ENCODE results near the gene PCCB.
"Not testable (repeated sequence)": the region's sequence is repeated elsewhere in the genome, so short reads cannot be mapped to it uniquely, and the experiment has no call there.

PCCB gene

DNA sequence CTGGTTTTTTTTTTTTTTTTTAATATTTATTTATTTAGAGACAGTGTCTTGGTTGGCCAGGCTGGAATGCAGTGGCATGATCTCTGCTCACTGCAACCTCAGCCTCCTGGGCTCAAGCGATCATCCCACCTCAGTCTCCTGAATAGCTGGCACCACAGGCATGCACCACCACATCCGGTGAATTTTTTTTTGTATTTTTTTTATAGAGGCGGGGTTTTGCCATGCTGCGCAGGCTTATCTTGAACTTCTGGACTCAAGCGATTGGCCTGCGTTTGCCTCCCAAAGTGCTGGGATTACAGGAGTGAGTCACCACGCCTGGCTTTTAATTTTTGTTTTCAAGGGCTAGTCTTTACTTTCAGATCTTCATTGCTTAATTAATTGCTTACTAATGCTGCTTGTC, 13.1 kb downstream of the PCCB start:
- DNase-seq, result no peak

DNA sequence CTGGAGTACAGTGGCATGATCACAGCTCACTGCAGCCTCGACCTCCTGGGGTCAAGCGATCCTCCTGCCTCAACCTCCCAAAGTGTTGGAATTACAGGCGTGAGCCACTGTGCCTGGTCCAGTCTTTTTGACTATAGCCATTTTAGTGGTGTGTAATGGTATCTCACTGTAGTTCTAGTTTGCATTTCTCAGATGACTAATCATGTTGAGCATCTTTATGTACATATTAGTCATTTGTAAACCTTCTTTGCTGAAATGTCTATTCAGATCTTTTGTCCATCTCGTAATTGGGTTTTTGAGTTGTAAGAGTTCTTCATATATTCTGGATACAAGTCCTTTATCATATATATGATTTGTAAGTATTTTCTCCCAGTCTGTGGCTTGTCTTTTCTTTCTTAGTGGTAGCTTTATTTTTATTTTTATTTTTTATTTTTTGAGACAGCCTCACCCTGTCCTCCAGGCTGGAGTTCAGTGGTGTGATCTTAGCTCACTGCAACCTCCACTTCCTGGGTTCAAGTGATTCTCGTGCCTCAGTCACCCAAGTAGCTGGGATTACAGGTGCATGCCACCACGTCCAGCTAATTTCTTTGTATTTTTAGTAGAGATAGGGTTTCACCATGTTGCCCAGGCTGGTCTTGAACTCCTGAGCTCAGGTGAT, 16.5 kb downstream of the PCCB start:
- not testable (repeated sequence) for DNase-seq

- no peak for DNase-seq
These were observed 17.1 kb downstream of the PCCB start for GRCh38 chr3:136267235-136267634.

GRCh38 chr3:136270179-136270578, 20.0 kb downstream of the PCCB start:
- DNase-seq, result no peak

DNA sequence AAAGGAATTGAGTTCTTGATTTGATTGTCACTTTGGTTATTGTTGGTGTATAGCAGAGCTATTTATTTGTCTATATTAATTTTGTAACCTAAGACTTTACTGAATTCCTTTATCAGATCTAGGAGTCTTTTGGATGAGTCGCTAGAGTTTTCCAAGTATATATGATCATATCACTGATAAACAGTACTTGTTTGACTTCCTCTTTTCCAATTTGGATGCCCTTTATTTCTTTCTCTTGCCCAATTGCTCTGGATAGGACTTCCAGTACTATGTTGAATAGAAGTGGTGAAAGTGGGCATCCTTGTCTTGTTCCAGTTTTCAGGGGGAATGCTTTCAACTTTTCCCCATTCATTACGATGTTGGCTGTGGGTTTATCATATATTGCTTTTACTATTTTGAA, 21.5 kb downstream of the PCCB start:
- DNase-seq, result not testable (repeated sequence)

DNA sequence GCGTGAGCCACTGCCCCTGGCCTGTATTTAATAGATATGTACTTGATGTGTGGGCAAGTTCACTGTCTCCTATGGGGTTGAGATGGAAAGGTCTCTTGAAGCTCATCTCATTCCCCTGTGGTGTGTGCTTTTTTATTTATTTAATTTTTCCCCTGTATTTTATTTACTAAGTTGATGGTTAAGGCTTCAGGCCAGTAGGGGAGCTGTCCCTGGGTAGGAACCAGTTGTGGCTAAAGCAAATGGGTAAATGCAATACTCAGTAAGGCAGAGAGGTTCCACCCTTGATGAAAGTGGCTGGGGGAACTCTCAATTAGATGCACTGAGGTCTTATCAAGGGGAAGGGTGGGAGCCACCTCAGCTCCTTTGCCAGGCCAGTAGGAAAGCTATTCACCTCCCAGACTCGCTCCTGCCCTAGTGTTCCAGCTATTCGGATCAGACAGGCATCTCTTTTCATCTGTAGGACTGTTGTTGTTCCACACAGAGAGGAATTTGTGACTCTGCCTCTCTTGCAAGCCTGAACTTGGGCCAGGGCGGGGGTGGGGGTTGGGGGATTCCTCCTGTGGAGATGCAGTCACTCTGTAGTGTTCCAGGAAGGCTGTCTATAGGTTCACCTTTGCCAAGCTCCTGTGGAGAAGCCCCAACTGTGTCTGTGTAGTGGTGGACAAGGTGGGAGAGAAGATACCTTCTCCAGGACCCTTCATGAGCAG, 26.1 kb downstream of the PCCB start:
- DNase-seq, result no peak

DNA sequence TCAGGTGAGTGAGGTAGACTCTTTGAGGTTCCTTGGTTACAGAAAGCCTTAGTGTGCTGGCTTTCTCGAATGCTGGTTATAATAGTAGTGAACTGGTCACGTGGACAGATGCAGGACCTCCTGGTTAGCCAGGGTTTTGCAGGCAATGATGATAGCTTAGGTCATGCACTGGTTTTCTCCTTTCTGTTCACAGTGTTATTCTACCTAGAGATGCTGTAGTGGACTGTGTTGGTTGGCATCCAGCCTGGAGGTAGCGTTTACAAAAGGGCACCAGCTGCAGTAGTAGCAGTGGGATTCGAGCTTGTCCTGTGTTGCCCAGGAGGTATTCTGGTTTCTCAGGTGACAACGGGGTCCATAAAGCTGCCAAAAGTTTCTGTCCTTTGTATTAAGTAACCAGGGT, 27.0 kb downstream of the PCCB start:
- no peak for DNase-seq

DNA sequence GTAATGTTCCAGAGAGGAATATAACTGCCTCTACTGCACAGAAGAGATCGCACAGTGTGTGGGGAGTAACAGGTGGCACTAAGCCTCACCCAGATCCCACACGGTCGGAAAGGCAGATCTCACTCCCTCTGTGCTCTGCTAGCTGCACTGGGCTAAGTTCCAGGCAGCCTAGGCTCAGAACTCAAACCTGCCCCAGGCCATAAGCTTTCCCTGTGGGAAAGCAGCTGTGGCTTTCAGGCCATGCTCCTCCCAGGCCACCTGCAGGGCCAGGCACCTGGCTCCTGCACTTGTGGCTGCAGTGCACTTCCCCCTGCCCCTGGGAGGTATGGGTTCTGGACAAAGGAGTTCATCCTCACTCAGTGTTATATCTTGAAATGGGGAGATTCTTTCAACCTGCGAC, 27.5 kb downstream of the PCCB start:
- DNase-seq, result no peak

DNA sequence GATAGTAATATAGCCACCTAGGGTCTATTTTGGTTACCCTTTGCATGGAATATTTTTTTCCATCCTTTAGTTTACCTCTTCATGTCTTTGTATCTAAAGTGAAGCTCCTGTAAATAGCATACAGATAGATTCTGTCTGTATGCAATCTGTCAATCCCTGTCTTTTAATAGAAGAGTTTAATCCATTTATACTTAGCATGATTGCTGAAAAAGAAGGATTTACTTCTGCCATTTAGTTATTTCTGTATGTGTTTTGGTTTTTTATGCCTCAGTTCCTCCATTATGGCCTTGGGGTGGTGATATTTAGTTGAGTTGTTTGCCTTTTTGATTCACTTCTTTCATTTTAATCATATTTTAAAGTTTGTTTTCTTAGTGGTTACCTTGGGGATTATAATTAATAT, 29.0 kb downstream of the PCCB start:
- no peak for DNase-seq

- no peak for DNase-seq
These were observed 30.8 kb downstream of the PCCB start for GRCh38 chr3:136280961-136281360.

DNA sequence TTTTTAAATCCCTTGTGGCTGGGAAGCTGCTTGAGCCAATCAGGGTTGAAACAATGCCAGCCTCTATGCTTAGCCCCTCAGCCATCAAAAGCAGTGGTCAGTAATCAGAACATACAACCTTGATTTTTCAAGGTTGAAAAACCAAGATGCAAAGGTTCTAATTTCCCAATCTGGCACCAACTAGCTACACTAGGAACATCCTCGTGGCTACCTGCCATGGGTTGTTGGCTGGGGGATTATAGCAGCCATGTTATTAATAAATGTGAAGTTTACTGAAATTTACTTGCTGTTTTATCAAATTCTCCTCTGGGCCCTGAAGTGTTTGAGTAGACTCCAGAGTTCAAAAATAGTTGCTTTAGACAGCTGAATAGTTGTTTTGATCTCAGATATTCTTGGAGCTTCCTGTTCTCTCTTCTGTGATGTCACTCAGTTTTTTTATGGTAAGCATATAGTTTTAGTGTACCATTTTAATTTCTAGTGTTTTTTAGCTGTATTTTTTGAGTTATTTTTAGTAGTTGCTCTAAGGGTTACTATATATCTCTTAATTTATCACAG, 31.9 kb downstream of the PCCB start:
- no peak for DNase-seq

- no peak for DNase-seq
These were observed 33.5 kb downstream of the PCCB start for GRCh38 chr3:136283627-136284026.

DNA sequence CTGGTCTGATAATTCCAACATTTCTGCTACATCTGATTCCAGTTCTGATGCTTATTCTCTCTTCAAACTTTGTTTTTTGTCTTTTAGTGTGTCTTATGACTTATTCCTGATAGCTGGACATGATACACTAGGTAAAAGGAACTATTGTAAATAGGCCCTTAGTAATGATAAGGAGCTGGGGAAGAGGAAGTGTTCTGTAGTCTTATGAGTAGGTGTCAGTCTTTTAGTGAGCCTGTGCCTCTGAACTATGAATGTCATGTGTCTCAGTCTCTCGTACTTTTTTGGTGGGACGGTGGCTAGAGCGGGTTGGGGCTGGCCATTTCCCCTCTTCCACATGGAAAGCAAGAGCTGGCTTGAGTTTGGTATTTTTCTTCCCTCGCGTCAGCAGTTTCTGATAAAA, 41.2 kb downstream of the PCCB start:
- no peak for DNase-seq

GRCh38 chr3:136292500-136292899, 42.4 kb downstream of the PCCB start:
- DNase-seq, result no peak

GRCh38 chr3:136293279-136293678, 43.1 kb downstream of the PCCB start:
- DNase-seq, result no peak

DNA sequence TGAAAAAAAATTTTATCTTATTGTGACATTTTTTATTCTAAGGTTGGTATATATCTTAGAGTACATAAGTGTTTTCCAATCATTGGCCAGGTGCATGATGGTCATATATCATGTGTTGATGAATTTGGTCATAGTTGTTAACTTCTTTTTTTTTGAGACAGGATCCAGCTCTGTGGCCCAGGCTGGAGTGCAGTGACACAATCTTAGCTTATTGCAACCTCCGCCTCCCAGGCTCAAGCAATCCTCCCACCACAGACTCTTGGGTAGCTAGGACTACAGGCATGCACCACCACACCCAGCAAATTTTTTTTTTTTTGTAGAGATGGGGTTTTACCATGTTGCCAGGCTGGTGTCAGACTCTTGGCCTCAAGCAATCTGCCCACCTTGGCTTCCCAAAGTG, 44.0 kb downstream of the PCCB start:
- DNase-seq, result no peak

GRCh38 chr3:136296960-136297359, 46.8 kb downstream of the PCCB start:
- no peak for DNase-seq

- DNase-seq, result no peak
These were observed 47.7 kb downstream of the PCCB start for GRCh38 chr3:136297826-136298225.

DNA sequence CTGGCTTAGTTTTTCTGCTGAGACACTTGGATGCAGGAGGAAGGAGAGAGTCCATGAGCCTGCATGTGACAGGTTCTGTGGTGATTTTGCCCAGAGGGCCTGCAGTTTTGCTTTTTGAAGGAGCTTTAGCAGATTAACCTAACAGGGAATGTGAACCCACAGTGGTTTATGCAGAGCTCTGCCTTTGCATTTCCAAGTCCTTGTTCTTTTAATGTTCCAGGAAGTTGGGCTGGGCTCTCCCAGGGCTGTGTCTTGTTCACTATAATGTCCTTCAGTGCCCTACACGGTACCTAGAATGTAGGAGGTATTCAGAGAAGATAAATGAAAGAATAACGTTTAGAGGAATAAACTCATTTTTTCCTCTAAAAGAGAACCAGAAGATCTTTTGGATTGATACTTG, 50.3 kb downstream of the PCCB start:
- no peak for DNase-seq

DNA sequence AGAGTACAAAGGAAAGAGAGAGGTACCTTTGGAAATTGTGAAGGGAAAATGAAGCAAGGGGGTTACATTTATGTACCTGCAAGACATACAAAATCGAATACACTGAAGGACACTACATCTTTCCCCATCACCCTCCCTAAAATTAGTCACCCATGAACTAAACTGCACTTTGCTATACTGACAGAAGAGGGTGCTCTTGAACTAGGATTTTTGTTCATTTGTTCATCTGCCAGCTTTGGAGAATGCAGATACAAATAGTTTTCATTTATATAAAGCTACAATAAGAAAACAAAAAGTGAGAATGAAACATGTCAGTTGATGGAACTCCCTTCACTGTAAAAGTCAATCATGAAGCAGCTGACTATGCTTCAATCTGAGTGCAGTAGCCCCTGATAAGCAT, 55.7 kb downstream of the PCCB start:
- DNase-seq, result no peak

- DNase-seq, result no peak
These were observed 61.1 kb downstream of the PCCB start for GRCh38 chr3:136311261-136311660.

GRCh38 chr3:136311968-136312367, 61.8 kb downstream of the PCCB start:
- no peak for DNase-seq

- DNase-seq, result no peak
These were observed 76.2 kb downstream of the PCCB start for GRCh38 chr3:136326316-136326715.

DNA sequence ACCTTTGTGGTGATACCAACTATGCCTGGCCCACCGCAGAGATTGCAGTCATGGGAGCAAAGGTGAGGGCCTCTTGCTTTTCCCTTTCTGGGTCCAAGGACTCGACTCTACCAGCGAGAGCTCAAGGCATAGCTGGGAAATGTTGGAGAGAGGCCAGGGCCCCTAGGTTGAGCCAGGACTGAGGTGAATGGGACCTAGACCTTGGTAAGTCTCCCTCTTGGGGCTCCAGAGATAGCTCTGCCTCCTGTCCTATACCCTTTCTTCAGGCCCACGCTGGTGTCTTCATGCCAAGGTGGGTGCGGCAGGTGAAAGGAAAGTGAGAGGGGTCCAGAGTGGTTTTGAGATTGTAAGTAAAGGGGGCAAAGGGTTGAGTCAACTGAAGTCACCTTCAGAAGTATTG, 77.5 kb downstream of the PCCB start:
- no peak for DNase-seq

DNA sequence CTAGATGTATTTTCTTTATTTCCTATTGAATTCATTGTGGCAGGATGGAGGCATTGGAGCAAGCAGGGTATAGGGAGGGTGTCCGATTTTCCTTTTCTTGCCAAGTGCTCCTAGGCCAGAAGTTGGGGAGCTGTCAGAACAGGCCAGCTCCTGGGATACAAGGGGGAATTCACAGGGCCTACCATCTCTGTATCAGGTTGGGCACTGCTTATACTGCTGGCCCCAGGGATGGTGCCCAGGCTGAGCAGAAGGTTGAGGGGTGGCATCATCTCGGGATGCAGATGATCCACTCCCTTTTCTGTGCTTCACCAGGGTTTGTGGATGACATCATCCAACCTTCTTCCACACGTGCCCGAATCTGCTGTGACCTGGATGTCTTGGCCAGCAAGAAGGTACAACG, 79.5 kb downstream of the PCCB start:
- DNase-seq, result no peak

All from activated CD4-positive, alpha-beta T cell treated with anti-CD3 and anti-CD28 coated beads, Interleukin-2, amount 50 U/mL, for 1 hour (primary cell).